ENCODE data around the gene RNF213. TPM values are rescaled to one million over a fixed set of nuclear protein-coding genes. Genes with fewer than 3 reads are reported as not detected.

RNF213 gene
- total RNA-seq, 1 experiment from 2014 or later, result 179 TPM

GRCh38 chr17:80284631-80285030 lies 24.0 kb downstream of the RNF213 start:
- intact Hi-C loops (cut with micrococcal nuclease; ENCODE audit: unreplicated experiment), result no loop called here
- Histone ChIP-seq H2AFZ (no peak overlapping the region), H3K9me2 (ENCODE audit: insufficient read depth) (no peaks in the 10 kb centered on the region), H3K4me1 (replicated peaks; ENCODE audit: insufficient read depth) (no peaks in the 10 kb centered on the region), H3K27me3 (ENCODE audit: insufficient read depth, low read depth) (no peaks in the 10 kb centered on the region), H3K36me3 (ENCODE audit: low read depth) (no peaks in the 10 kb centered on the region), H3K27ac (no peak overlapping the region), H3K9me3 (ENCODE audit: insufficient read depth, low read depth) (no peaks in the 10 kb centered on the region), H3K4me3 (no peak overlapping the region), H3K4me2 (no peak overlapping the region), H3K79me2 (ENCODE audit: low read depth) (no peaks in the 10 kb centered on the region), H3F3A (ENCODE audit: insufficient read depth, low read depth) (no peaks in the 10 kb centered on the region), H4K20me1 (ENCODE audit: insufficient read depth) (no peaks in the 10 kb centered on the region)
- BruUV-seq (replicated peaks), result no TSS peak
- ChIA-PET CTCF (no interaction called here), POLR2A (ENCODE audit: unreplicated experiment) (no interaction called here)
- TF ChIP-seq CTCF (conservative IDR thresholded peaks at IDR 0.05) (no peak), EZH2 (IDR thresholded peaks at IDR 0.05; ENCODE audit: low read depth) (no peak)
- no peak for DNase-seq

- no peak overlapping the region for H2AFZ ChIP-seq
- DNase-seq, result no peak
- CTCF ChIA-PET, result no interaction called here
- no peaks in the 10 kb centered on the region for H3K27me3 ChIP-seq (ENCODE audit: insufficient read depth, low read depth)
- no peak overlapping the region for H3K27ac ChIP-seq
- BruUV-seq (replicated peaks), result no TSS peak
- no peaks in the 10 kb centered on the region for H4K20me1 ChIP-seq (ENCODE audit: insufficient read depth)
- H3K4me1 ChIP-seq (replicated peaks; ENCODE audit: insufficient read depth), result no peaks in the 10 kb centered on the region
- TF ChIP-seq CTCF (conservative IDR thresholded peaks at IDR 0.05) (no peak), EZH2 (IDR thresholded peaks at IDR 0.05; ENCODE audit: low read depth) (no peak)
- POLR2A ChIA-PET (ENCODE audit: unreplicated experiment), result no interaction called here
- H3F3A ChIP-seq (ENCODE audit: insufficient read depth, low read depth), result no peaks in the 10 kb centered on the region
- no peaks in the 10 kb centered on the region for H3K9me3 ChIP-seq (ENCODE audit: insufficient read depth, low read depth)
- intact Hi-C loops (cut with micrococcal nuclease; ENCODE audit: unreplicated experiment), result no loop called here
- no peaks in the 10 kb centered on the region for H3K36me3 ChIP-seq (ENCODE audit: low read depth)
- H3K4me2 ChIP-seq, result no peak overlapping the region
- H3K79me2 ChIP-seq (ENCODE audit: low read depth), result no peaks in the 10 kb centered on the region
- no peaks in the 10 kb centered on the region for H3K9me2 ChIP-seq (ENCODE audit: insufficient read depth)
- no peak overlapping the region for H3K4me3 ChIP-seq
These were observed 24.7 kb downstream of the RNF213 start for GRCh38 chr17:80285237-80285920.

GRCh38 chr17:80286638-80286960 lies 25.9 kb downstream of the RNF213 start:
- TF ChIP-seq CTCF (conservative IDR thresholded peaks at IDR 0.05) (no peak), EZH2 (IDR thresholded peaks at IDR 0.05; ENCODE audit: low read depth) (no peak)
- POLR2A ChIA-PET (ENCODE audit: unreplicated experiment), result no interaction called here
- Histone ChIP-seq H3K9me3 (ENCODE audit: insufficient read depth, low read depth) (no peaks in the 10 kb centered on the region), H3K27ac (no peak overlapping the region), H3K4me1 (replicated peaks; ENCODE audit: insufficient read depth) (no peaks in the 10 kb centered on the region), H3K9me2 (ENCODE audit: insufficient read depth) (no peaks in the 10 kb centered on the region), H3F3A (ENCODE audit: insufficient read depth, low read depth) (no peaks in the 10 kb centered on the region), H4K20me1 (ENCODE audit: insufficient read depth) (no peaks in the 10 kb centered on the region), H3K36me3 (ENCODE audit: low read depth) (no peaks in the 10 kb centered on the region), H3K4me3 (no peak overlapping the region), H2AFZ (no peak overlapping the region), H3K4me2 (no peak overlapping the region), H3K27me3 (ENCODE audit: insufficient read depth, low read depth) (no peaks in the 10 kb centered on the region), H3K79me2 (ENCODE audit: low read depth) (no peaks in the 10 kb centered on the region)
- intact Hi-C loops (cut with micrococcal nuclease; ENCODE audit: unreplicated experiment), result no loop called here
- CTCF ChIA-PET, result no interaction called here
- DNase-seq, result no peak
- BruUV-seq (replicated peaks), result no TSS peak

Measured in PC-9 (cell line).